Uterus (tissue), 2 donors: Measurements from ENCODE around the gene DNAJC21.

Source experiments
- POLR2A ChIP-seq, 2 donors: fragments of 450-650 bp; IDR thresholded peaks; one replicate each; pipeline ENCODE4 v1.6.1; 2016; ENCODE audit warnings: antibody characterized with exemption in 2 of 2, mild to moderate bottlenecking in 1 of 2, moderate library complexity in 1 of 2
- TF ChIP-seq, protein P1 (sequence below), 4 experiments: fragments of 200-600 bp in 2 of 4; fragments of 450-650 bp in 2 of 4; sonication (generic) in 2 of 4; IDR thresholded peaks; one replicate each; pipeline ENCODE4 v1.5.1; 2016 to 2019; ENCODE audit warnings: antibody characterized with exemption in 4 of 4, mild to moderate bottlenecking in 2 of 4, moderate library complexity in 1 of 4

DNA sequence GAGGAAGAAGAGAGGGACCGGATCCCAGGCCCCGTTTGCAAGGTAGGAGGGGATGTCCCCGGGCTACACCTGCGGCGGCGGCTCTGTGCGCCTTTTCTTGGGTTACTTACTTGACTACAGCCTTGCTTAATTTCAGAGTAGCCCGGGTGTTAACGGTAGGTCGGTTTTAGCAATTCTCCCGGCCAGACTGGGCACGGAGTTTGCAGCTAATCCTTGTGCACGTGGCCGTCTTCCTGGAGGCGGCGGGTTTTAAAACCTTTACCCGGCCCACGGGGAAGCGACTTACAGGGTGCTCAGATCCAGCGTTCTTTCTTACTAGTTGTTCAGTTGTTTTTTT lies 13.5 kb upstream of the DNAJC21 start:
- TF ChIP-seq, protein P1, sequence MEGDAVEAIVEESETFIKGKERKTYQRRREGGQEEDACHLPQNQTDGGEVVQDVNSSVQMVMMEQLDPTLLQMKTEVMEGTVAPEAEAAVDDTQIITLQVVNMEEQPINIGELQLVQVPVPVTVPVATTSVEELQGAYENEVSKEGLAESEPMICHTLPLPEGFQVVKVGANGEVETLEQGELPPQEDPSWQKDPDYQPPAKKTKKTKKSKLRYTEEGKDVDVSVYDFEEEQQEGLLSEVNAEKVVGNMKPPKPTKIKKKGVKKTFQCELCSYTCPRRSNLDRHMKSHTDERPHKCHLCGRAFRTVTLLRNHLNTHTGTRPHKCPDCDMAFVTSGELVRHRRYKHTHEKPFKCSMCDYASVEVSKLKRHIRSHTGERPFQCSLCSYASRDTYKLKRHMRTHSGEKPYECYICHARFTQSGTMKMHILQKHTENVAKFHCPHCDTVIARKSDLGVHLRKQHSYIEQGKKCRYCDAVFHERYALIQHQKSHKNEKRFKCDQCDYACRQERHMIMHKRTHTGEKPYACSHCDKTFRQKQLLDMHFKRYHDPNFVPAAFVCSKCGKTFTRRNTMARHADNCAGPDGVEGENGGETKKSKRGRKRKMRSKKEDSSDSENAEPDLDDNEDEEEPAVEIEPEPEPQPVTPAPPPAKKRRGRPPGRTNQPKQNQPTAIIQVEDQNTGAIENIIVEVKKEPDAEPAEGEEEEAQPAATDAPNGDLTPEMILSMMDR (IDR thresholded peaks at IDR 0.05): no peak
- TF ChIP-seq POLR2A (IDR thresholded peaks at IDR 0.05): no peak
